ENCODE measurements around the gene ADAMTSL4.
A peak's percentile ranks its signal among the peaks of the same experiment; 100 is the strongest.

Gene ADAMTSL4

DNA sequence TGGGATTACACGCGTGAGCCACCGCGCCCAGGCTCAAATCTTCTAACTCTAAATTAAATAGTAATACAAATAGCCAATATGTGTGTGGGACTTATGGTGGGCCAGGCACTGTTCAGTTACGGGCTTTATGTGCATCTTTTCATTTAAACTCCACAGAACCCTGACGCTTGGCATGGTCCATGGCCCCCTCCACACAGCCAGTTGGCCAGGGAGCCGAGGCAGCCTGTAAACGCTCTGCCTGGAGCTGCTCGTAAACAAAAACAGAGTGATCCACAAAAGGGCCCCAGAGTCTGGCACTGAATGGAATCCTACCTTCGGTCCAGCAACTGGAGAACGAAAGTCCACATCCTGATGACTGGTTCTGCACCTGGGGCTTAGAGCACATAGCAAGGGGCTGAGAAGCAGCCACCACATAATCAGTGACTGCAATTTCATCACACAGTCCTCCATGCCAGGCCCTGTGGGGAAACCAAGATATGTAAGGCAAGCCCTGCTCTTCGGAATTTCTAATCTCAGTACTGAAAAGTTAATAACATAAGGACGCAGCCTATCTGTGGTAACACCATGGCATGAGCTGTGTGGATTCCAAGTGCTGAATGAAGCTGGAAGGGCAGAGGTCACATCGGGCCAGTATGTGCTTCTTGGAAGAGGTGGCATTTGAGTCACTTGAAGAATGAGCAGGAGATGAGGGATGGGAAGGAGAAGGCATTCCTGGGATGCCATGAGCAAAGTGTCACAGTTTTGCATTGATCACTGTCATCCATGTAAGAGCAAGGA is 13.5 kb upstream of the ADAMTSL4 start:
- DNase-seq = no peak

GRCh38 chr1:150536836-150537731 is 12.1 kb upstream of the ADAMTSL4 start:
- DNase-seq = no peak

GRCh38 chr1:150537732-150538684 is 11.2 kb upstream of the ADAMTSL4 start:
- no peak for DNase-seq

- peak; percentile 72 for DNase-seq
Measured at GRCh38 chr1:150543500-150544143, 5.6 kb upstream of the ADAMTSL4 start.

DNA sequence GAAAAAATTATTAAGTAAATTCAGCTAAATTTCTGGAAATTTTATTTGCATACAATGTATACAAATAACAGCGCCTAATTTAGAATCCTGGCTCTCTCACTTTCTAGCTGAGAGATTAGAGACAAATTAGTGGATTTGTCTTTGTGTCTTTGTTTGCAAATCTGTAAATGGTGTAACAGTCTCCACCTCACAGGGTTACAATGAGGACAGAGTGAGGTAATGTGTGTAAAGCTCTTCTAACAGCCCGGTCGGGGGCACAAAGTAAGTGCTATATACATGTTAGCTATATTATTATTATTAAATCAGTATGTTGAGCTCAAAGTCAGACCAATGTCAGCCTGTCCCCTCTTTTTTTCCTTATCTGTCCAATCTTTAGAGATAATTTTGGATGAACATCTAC is 5.0 kb upstream of the ADAMTSL4 start:
- peak; percentile 48 for DNase-seq

- DNase-seq = no peak
Measured at GRCh38 chr1:150545486-150546032, 3.6 kb upstream of the ADAMTSL4 start.

DNA sequence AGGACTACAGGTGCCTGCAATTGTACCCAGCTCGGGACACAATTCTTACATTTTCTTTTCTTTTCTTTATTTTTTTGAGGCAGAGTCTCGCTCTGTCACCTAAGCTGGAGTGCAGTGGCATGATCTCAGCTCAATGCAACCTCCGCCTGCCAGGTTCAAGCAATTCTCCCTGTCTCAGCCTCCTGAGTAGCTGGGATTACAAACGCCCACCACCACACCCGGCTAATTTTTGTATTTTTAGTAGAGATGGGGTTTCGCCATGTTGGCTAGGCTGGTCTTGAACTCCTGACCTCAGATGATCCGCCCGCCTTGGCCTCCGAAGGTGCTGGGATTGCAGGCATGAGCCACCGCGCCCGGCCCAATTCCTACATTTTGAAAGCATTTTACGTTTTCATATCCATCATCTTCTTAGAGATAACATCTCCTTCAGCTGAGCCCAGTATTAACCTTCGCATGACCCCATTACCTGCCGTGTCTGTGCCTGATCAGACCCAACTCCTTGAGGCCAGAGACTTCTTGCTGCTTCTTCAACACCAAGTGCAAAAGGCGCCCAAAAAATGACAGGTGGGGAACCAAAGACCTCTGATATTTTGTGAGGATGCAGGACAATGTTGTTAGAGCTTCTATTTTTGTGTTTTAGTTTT is 2.8 kb upstream of the ADAMTSL4 start:
- no peak for DNase-seq

GRCh38 chr1:150548324-150548631 is 930 bp upstream of the ADAMTSL4 start:
- DNase-seq = no peak

GRCh38 chr1:150549496-150550221 is 451 bp downstream of the ADAMTSL4 start:
- DNase-seq = no peak

DNA sequence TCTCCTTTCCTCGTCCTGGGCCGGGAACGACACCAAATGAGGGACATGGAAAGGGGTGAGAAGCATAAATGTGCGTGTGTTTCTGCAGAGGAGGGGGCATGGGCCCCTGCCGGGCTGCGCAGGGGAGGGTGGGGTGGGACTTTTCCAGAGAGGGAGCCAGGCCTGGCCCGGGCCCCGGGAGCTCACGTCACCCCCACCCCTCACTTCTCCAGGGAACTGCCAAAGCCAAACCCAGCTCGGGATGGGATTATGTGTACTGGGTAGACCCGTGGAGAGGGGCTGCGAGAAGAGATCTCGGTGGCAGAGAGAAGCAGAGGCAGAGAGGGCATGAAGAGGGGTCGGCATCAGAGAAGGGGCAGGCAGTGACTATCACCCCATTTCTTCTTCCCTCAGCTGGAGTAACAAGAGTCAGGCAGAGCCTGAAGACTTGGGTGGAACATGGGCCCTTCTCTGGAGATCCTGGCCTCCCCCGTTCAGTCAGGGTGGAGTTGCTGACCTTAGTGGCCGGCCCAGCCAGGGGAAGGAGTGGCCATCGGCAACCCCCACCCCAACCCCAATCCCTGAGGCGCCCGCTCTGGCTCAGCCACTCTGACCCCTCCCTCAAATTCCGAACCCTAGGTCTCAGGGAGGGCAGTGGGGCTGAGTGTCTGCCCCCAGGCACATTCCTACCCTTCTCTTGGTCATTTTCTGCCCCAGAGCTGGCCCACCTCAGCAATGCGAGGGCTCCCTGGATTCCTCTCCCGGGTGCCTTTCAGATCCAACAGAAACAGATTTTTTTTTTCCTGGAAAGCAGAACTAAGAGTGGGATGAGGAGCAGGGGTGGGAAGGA is 1.2 kb downstream of the ADAMTSL4 start:
- no peak for DNase-seq

DNA sequence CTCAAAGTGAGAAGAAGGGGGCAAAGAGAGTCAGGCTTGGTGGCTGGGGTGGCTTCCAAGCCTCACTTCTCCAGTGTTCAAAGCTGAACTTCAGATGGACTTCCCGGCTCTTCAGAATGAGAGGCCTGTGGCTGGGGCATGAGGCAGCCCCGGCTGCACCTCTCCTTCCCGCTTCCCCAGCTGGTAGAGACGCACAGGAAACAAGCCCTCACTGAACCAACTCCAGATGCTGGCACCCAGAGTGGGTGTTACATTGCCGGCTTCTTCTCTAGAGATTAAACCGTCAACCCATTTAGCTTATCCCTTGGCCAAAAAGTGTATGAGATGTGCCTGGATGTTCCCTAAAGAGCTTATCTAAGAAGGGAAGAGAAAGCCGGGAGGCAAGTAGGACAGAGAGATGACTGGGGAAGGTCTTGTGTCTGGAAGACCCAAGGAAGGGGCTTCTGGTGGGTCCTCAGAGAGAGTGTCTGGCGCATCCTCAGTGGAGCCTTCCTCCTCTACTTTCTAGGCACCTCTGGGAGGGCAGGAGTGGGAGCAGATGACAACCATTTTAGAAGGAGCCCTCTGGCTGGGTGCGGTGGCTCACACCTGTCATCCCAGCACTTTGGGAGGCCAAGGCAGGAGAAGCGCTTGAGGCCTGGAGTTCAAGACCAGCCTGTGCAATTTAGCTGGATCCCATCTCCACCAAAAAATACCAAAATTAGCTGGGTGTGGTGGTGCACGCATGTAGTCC is 2.0 kb downstream of the ADAMTSL4 start:
- no peak for DNase-seq

DNA sequence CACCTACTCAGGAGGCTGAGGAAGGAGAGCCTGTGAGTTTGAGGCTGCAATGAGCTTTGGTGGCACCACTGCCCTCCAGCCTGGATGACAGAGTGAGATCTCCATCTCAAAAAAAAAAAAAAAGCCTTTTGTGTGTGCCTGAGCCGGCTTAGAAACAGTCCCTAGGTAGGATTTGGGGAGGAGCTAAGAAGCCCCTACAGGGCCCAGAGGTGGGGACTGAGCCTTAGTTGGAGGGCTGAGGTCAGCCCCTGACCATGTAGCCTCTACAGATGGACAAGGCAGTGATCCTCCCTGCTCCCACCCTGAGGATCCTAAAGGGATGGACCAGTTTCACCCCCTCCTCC is 2.5 kb downstream of the ADAMTSL4 start:
- DNase-seq = no peak

- no peak for DNase-seq
Measured at GRCh38 chr1:150552128-150552910, 3.1 kb downstream of the ADAMTSL4 start.

- DNase-seq = no peak
Measured at GRCh38 chr1:150552911-150553289, 3.7 kb downstream of the ADAMTSL4 start.

GRCh38 chr1:150553392-150554085 is 4.3 kb downstream of the ADAMTSL4 start:
- DNase-seq = no peak

DNA sequence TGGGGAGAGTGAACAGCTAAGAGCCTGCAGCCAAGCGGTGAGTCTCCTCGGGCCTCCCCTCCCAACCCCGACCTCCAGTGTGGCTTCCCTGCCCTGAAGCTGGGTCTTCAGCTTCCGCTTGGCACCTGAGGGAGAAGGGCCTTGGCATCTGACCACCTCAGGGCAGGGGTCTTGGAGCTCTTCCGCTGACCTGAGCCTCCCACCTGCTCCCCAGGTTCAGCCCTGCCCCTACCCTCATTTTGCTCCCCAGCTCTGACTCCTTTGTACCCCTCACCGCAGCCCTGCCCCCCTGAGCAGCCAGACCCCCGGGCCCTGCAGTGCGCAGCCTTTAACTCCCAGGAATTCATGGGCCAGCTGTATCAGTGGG is 4.9 kb downstream of the ADAMTSL4 start:
- DNase-seq = no peak

- DNase-seq = no peak
Measured at GRCh38 chr1:150555198-150555970, 6.2 kb downstream of the ADAMTSL4 start.

All from NCI-H2029 (cell line).